IMR-90 (cell line): ENCODE results near the gene NPEPL1. TPM values are rescaled to one million over a fixed set of nuclear protein-coding genes. Genes with fewer than 3 reads are reported as not detected.

ENCODE experiments used
- ATAC-seq: fragments of 200-7000 bp; cut with Tn5 transposase; 2 replicates; pipeline ENCODE4 v1.9.1; 2020; ENCODE audit warnings: low read depth, mild to moderate bottlenecking, moderate library complexity
- BruUV-seq: library from RNA; stranded (reverse); fragments of 400-500 nt; replicated peaks from 2 replicates; lab custom pipeline; 2021; lab: Mats Ljungman, UMichigan
- CTCF ChIA-PET: fragments of 300-600 bp; formaldehyde crosslinking; extraction: SDS; loops from one replicate; lab custom pipeline; 2021; ENCODE audit warnings: antibody characterized with exemption; lab: Yijun Ruan, JAX
- POLR2A ChIA-PET: fragments of 300-600 bp; sonication (Branson Sonifier 250); formaldehyde crosslinking; loops from one replicate; lab custom pipeline; 2022; ENCODE audit warnings: antibody characterized with exemption; ENCODE audit not compliant: unreplicated experiment; lab: Charles Lee
- DNase-seq: peaks from one replicate; pipeline ENCODE4 v3.0.0; 2013
- H2AFZ ChIP-seq: replicated peaks from 2 replicates; pipeline ENCODE3; 2013; ENCODE audit warnings: low read length, mild to moderate bottlenecking; ENCODE audit not compliant: poor library complexity
- H2AK5ac ChIP-seq: 2 replicates; pipeline ENCODE4 v1.6.1; 2013; ENCODE audit warnings: low read depth, low read length, inconsistent platforms
- H2AK9ac ChIP-seq: replicated peaks from 2 replicates; pipeline ENCODE3; 2013; ENCODE audit warnings: mild to moderate bottlenecking, low read depth, low read length, moderate library complexity; ENCODE audit not compliant: poor library complexity
- H2BK120ac ChIP-seq: 2 replicates; pipeline ENCODE4 v1.6.1; 2013; ENCODE audit warnings: low read depth, low read length, inconsistent platforms
- H2BK15ac ChIP-seq: 3 replicates; pipeline ENCODE4 v1.6.1; 2013; ENCODE audit warnings: low read depth, low read length, inconsistent platforms
- H2BK20ac ChIP-seq: 2 replicates; pipeline ENCODE4 v1.6.1; 2013; ENCODE audit warnings: low read depth, mild to moderate bottlenecking, inconsistent platforms, low read length, moderate library complexity
- H2BK5ac ChIP-seq: 2 replicates; pipeline ENCODE4 v1.6.1; 2013; ENCODE audit warnings: mild to moderate bottlenecking, low read depth, low read length, inconsistent platforms; ENCODE audit not compliant: poor library complexity, severe bottlenecking
- H3K14ac ChIP-seq: replicated peaks from 2 replicates; pipeline ENCODE4 v1.6.1; 2013; ENCODE audit warnings: low read depth, low read length, inconsistent platforms
- H3K18ac ChIP-seq: 2 replicates; pipeline ENCODE4 v1.6.1; 2013; ENCODE audit warnings: low read depth, low read length, control low read depth
- H3K23ac ChIP-seq: 2 replicates; pipeline ENCODE4 v1.6.1; 2013; ENCODE audit warnings: low read depth, low read length, inconsistent platforms
- H3K27ac ChIP-seq: 2 replicates; pipeline ENCODE4 v1.5.1; 2013; ENCODE audit warnings: mild to moderate bottlenecking, control low read depth, low read length; ENCODE audit not compliant: insufficient read depth
- H3K27me3 ChIP-seq: 2 replicates; pipeline ENCODE4 v1.6.1; 2013; ENCODE audit warnings: low read length; ENCODE audit not compliant: control insufficient read depth, insufficient read depth
- H3K36me3 ChIP-seq: 2 replicates; pipeline ENCODE4 v1.6.1; 2013; ENCODE audit warnings: low read length, mixed read lengths; ENCODE audit not compliant: control insufficient read depth, insufficient read depth
- H3K4ac ChIP-seq: 2 replicates; pipeline ENCODE4 v1.6.1; 2013; ENCODE audit warnings: low read depth, low read length, inconsistent platforms
- H3K4me1 ChIP-seq: 2 replicates; pipeline ENCODE4 v1.6.1; 2013; ENCODE audit warnings: low read length, mixed read lengths; ENCODE audit not compliant: control insufficient read depth, insufficient read depth
- H3K4me2 ChIP-seq: 2 replicates; pipeline ENCODE4 v1.6.1; 2013; ENCODE audit warnings: low read depth, mild to moderate bottlenecking, control low read depth, low read length, moderate library complexity
- H3K4me3 ChIP-seq: 2 replicates; pipeline ENCODE4 v1.5.1; 2013; ENCODE audit warnings: low read depth, mild to moderate bottlenecking, control low read depth, low read length, moderate library complexity; ENCODE audit not compliant: insufficient read depth
- H3K56ac ChIP-seq: 2 replicates; pipeline ENCODE4 v1.6.1; 2013; ENCODE audit warnings: low read length, inconsistent platforms; ENCODE audit not compliant: insufficient read depth; ENCODE audit errors: extremely low read depth
- H3K79me1 ChIP-seq, 2 experiments: 2 replicates each; pipeline ENCODE4 v1.6.1; 2013; ENCODE audit warnings: low read length in 2 of 2, inconsistent platforms in 1 of 2, low read depth in 1 of 2
- H3K9ac ChIP-seq: 2 replicates; pipeline ENCODE4 v1.6.1; 2013; ENCODE audit warnings: low read depth, low read length, control low read depth
- H3K9me1 ChIP-seq: 2 replicates; pipeline ENCODE4 v1.6.1; 2013; ENCODE audit warnings: low read length, inconsistent platforms; ENCODE audit not compliant: insufficient read depth
- H3K9me3 ChIP-seq: 2 replicates; pipeline ENCODE4 v1.6.1; 2013; ENCODE audit warnings: low read length; ENCODE audit not compliant: control insufficient read depth, insufficient read depth
- H4K20me1 ChIP-seq: 2 replicates; pipeline ENCODE4 v1.6.1; 2013; ENCODE audit warnings: low read length, inconsistent platforms; ENCODE audit not compliant: insufficient read depth
- H4K5ac ChIP-seq: 2 replicates; pipeline ENCODE4 v1.6.1; 2013; ENCODE audit warnings: mild to moderate bottlenecking, low read depth, low read length, control low read depth
- H4K8ac ChIP-seq, 2 experiments: 2 replicates each; pipeline ENCODE4 v1.6.1; 2013; ENCODE audit warnings: low read depth in 2 of 2, low read length in 2 of 2, control low read depth in 1 of 2, inconsistent platforms in 1 of 2
- H4K91ac ChIP-seq: 2 replicates; pipeline ENCODE4 v1.6.1; 2013; ENCODE audit warnings: low read depth, low read length, inconsistent platforms; ENCODE audit not compliant: insufficient read depth
- CEBPB ChIP-seq: IDR thresholded peaks from 2 replicates; pipeline ENCODE4 v1.6.1; 2012; ENCODE audit warnings: low read depth, low read length, improper control_type of control experiment
- ELK1 ChIP-seq: fragments of 150-350 bp; IDR thresholded peaks from 2 replicates; pipeline ENCODE4 v1.6.1; 2016; ENCODE audit warnings: low read depth, mild to moderate bottlenecking, low read length, moderate library complexity, borderline replicate concordance
- NFE2L2 ChIP-seq: fragments of 150-350 bp; IDR thresholded peaks from 2 replicates; pipeline ENCODE4 v1.6.1; 2016; ENCODE audit warnings: low read depth, mild to moderate bottlenecking, low read length
- RAD21 ChIP-seq: IDR thresholded peaks from 2 replicates; pipeline ENCODE4 v1.6.1; 2012; ENCODE audit warnings: low read length, improper control_type of control experiment
- WGBS, 2 experiments: methylation state at CpG; one replicate each; pipeline versions ENCODE4 v1.1.5 to v1.1.7; 2013; ENCODE audit warnings: missing lambda C conversion rate in 2 of 2; ENCODE audit not compliant: insufficient read length in 1 of 2; ENCODE audit errors: extremely low coverage in 2 of 2; 5-methylcytosine and 5-hydroxymethylcytosine counted together
- dilution Hi-C: fragments of 300-500 bp; cut with HindIII; formaldehyde crosslinking; loops from one replicate; pipeline ENCODE4 v1.14.3; 2018; ENCODE audit warnings: low sequenced_read_pairs; ENCODE audit not compliant: unreplicated experiment
- in situ Hi-C: fragments of 300-500 bp; cut with MboI; formaldehyde crosslinking; loops from 3 replicates; pipeline ENCODE4 v1.14.3; 2019; ENCODE audit warnings: low sequenced_read_pairs, inconsistent platforms, mixed read lengths
- intact Hi-C: fragments of 100-400 bp; cut with micrococcal nuclease; formaldehyde crosslinking; loops from 2 replicates; pipeline ENCODE4 v1.10.0; 2022
- polyA plus RNA-seq, 3 experiments: library from polyadenylated mRNA; depleted of rRNA; stranded (reverse); fragments of >200 nt; gene quantifications; 2 replicates each; pipeline ENCODE4 v1.2.3, GENCODE V29; 2012; ENCODE audit warnings: low replicate concordance in 1 of 3
- total RNA-seq: library from RNA; depleted of rRNA; stranded (reverse); fragments of >200 nt; gene quantifications from 2 replicates; pipeline ENCODE4 v1.2.3, GENCODE V29; 2012

The NPEPL1 gene
- total and polyA plus RNA-seq, 2 of the 4 experiments (the other 2 are of a cell fraction), result 6.3 to 10.4 TPM

DNA sequence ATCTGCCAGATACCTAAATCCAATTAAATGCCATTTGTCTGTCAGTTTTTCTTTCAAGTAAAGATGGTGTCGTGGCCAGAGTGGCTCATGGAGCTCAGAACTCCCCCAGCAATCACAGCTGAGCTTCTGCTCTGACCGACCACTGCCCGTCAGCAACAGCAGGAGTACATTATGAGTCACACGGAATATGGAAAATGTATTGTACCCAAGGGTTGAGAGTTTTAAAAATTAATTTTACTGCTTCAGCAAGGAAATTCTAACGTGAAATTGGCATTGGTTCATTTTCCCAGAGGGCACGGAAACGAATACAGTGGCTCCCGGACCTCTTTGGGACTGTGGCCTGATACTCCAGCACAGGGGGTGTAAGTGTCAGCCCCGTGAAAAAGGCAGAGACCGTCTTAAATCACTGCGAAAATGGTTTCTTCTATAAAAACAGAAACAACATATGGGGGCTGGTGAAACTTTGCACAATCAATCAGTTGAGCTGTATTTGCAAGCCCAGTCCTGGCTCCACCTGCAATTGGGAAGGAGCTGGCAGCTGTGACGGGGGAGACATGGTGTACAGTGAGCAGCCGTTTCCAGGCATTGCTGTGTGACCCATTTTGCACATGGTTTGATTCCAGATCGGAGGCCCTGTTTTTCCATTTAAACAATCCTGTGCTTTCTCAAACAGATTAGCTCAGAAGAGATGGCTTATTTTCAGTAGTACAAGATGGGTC, 12.8 kb downstream of the NPEPL1 start:
- 88% methylated on average over 5 of the region's 14 CpGs; no CpG with 5 or more reads in 1 of the 2 experiments for WGBS, 2 experiments
- Histone ChIP-seq H3K27me3 (no peaks in the 10 kb centered on the region), H3K23ac (no peak overlapping the region), H2AFZ (no peak overlapping the region), H2BK120ac (no peak overlapping the region), H3K9me3 (no peaks in the 10 kb centered on the region), H3K14ac (no peak overlapping the region), H2AK5ac (no peak overlapping the region), H4K20me1 (no peaks in the 10 kb centered on the region), H3K4me1 (peaks cover 2% of the 10 kb centered on the region; the same call in 1 of the 2 replicates), H2BK5ac (no peak overlapping the region), H3K9ac (no peak overlapping the region), H3K18ac (no peak overlapping the region), H4K91ac (no peak overlapping the region), H2AK9ac (no peak overlapping the region), H3K9me1 (no peaks in the 10 kb centered on the region), H4K8ac (no peak overlapping the region), H3K27ac (no peak overlapping the region), H3K36me3 (peaks cover 17% of the 10 kb centered on the region), H3K79me1 (no peaks in the 10 kb centered on the region), H2BK20ac (no peak overlapping the region), H3K56ac (no peak overlapping the region), H3K4ac (no peak overlapping the region), H3K4me3 (no peak overlapping the region), H2BK15ac (no peak overlapping the region), H4K5ac (no peak overlapping the region), H3K4me2 (no peak overlapping the region)
- no peak for TF ChIP-seq CEBPB
- TF ChIP-seq NFE2L2, result no peak
- no peak for TF ChIP-seq ELK1
- TF ChIP-seq RAD21, result no peak
- BruUV-seq, result no TSS peak
- dilution Hi-C loops, result no loop called here
- in situ Hi-C loops, result no loop called here
- CTCF ChIA-PET, result interaction anchor here (0.5 kb wide), 1 partner anchor 435 kb away, joined by 3 read pairs; no protein-coding TSS in a partner anchor
- ATAC-seq (no peak), DNase-seq (no peak)
- intact Hi-C loops, result loop anchor here (1.0 kb wide), 1 partner anchor 20 kb away; no protein-coding TSS in a partner anchor
- POLR2A ChIA-PET, result no interaction called here
